Measurements from ENCODE around the gene AFM. TPM values are rescaled to one million over a fixed set of nuclear protein-coding genes. Genes with fewer than 3 reads are reported as not detected.
A peak's percentile ranks its signal among the peaks of the same experiment; 100 is the strongest.

Gene AFM
- total and polyA plus RNA-seq, 2 donors (not counting 3 experiments of a cell fraction or from before 2014, with no cell fraction given) = not detected

- no peaks in the 10 kb centered on the region for H3K36me3 ChIP-seq (ENCODE audit: control insufficient read depth in 2 of 2, extremely low read depth in 1 of 2, insufficient read depth in 2 of 2, low read length in 2 of 2)
- no TSS peak for BruUV-seq (replicated peaks)
- H3K79me2 ChIP-seq (ENCODE audit: control insufficient read depth, insufficient read depth, low read length) = no peaks in the 10 kb centered on the region
- intact Hi-C loops (cut with micrococcal nuclease) (no loop called here), dilution Hi-C loops (cut with MboI; ENCODE audit: extremely low pct_ligation_motif_present, low sequenced_read_pairs) (no loop called here)
- no peak overlapping the region for H2AFZ ChIP-seq (ENCODE audit: low read depth, low read length)
- H3K4me2 ChIP-seq (ENCODE audit: insufficient read depth, low read length) = no peak overlapping the region
- H3K9me3 ChIP-seq (replicated peaks; ENCODE audit: control insufficient read depth, insufficient read depth, low read length) = no peaks in the 10 kb centered on the region
- CTCF ChIA-PET = interaction anchor here (3.4 kb wide), 1 partner anchor 12 kb away, joined by 24 read pairs; no protein-coding TSS in a partner anchor
- TF ChIP-seq CTCF (IDR thresholded peaks at IDR 0.05; ENCODE audit: extremely low read depth in 1 of 2, insufficient read depth in 1 of 2, low read depth in 1 of 2, low read length in 2 of 2) (peak; percentile 13 to 37), EZH2 (IDR thresholded peaks at IDR 0.05; ENCODE audit: borderline replicate concordance, low read depth, low read length, severe bottlenecking) (no peak)
- DNase-seq (ENCODE audit: low read depth, low spot score) = peak; percentile 25
- peak; percentile 55 for FAIRE-seq
- H3K4me3 ChIP-seq (replicated peaks in 1 of 3; ENCODE audit: insufficient read depth in 1 of 3, low read depth in 1 of 3, low read length in 3 of 3) = no peak overlapping the region
- POLR2A ChIA-PET = no interaction called here
- peaks cover 0 to 16% of the 10 kb centered on the region in 2 experiments for H3K27me3 ChIP-seq (ENCODE audit: control insufficient read depth in 2 of 2, insufficient read depth in 2 of 2, low read length in 2 of 2)
- H4K20me1 ChIP-seq (replicated peaks; ENCODE audit: control insufficient read depth, extremely low read depth, insufficient read depth, low read length) = no peaks in the 10 kb centered on the region
- H3K27ac ChIP-seq (ENCODE audit: insufficient read depth, low read depth, low read length) = no peak overlapping the region
- no peaks in the 10 kb centered on the region for H3K4me1 ChIP-seq (ENCODE audit: control insufficient read depth, extremely low read depth, insufficient read depth, low read length)
- H3K9ac ChIP-seq (replicated peaks; ENCODE audit: extremely low read depth, insufficient read depth, low read length) = no peak overlapping the region
- H3K9me1 ChIP-seq (replicated peaks; ENCODE audit: control insufficient read depth, extremely low read depth, insufficient read depth, low read length) = no peaks in the 10 kb centered on the region
These were observed 47.2 kb upstream of the AFM start for GRCh38 chr4:73434311-73434710.

- H3K27me3 ChIP-seq (ENCODE audit: control insufficient read depth in 2 of 2, insufficient read depth in 2 of 2, low read length in 2 of 2) = peaks cover 1 to 15% of the 10 kb centered on the region in 2 experiments
- no peak within 1 kb of the TSS for H3K4me3 ChIP-seq (replicated peaks in 1 of 3; ENCODE audit: insufficient read depth in 1 of 3, low read depth in 1 of 3, low read length in 3 of 3)
- CTCF ChIA-PET = interaction anchor here (0.6 kb wide), 1 partner anchor 10 kb away, joined by 5 read pairs; no protein-coding TSS in a partner anchor
- TF ChIP-seq CTCF (IDR thresholded peaks at IDR 0.05; ENCODE audit: extremely low read depth in 1 of 2, insufficient read depth in 1 of 2, low read depth in 1 of 2, low read length in 2 of 2) (no peak), JUN (IDR thresholded peaks at IDR 0.05; ENCODE audit: borderline replicate concordance, insufficient read depth, insufficient read length, low read depth) (no peak), GATA2 (IDR thresholded peaks at IDR 0.05; ENCODE audit: insufficient read depth, insufficient read length, low read depth, low read length) (no peak), EZH2 (IDR thresholded peaks at IDR 0.05; ENCODE audit: borderline replicate concordance, low read depth, low read length, severe bottlenecking) (no peak), MYC (IDR thresholded peaks at IDR 0.05; ENCODE audit: low read depth, low read length) (no peak), POLR2AphosphoS5 (IDR thresholded peaks at IDR 0.05; ENCODE audit: insufficient read depth, low read depth, low read length) (no peak), MAX (IDR thresholded peaks at IDR 0.05; ENCODE audit: insufficient read depth, insufficient read length) (no peak), POLR2A (IDR thresholded peaks at IDR 0.05; ENCODE audit: low read depth, low read length) (no peak), FOS (IDR thresholded peaks at IDR 0.05; ENCODE audit: borderline replicate concordance, insufficient read depth, low read length) (no peak)
- dilution Hi-C loops (cut with MboI; ENCODE audit: extremely low pct_ligation_motif_present, low sequenced_read_pairs) = no loop called here
- H3K36me3 ChIP-seq (ENCODE audit: control insufficient read depth in 2 of 2, extremely low read depth in 1 of 2, insufficient read depth in 2 of 2, low read length in 2 of 2) = no peaks in the 10 kb centered on the region
- no peak within 1 kb of the TSS for H2AFZ ChIP-seq (ENCODE audit: low read depth, low read length)
- POLR2A ChIA-PET = no interaction called here
- no peaks in the 10 kb centered on the region for H3K79me2 ChIP-seq (ENCODE audit: control insufficient read depth, insufficient read depth, low read length)
- H3K4me1 ChIP-seq (ENCODE audit: control insufficient read depth, extremely low read depth, insufficient read depth, low read length) = no peaks in the 10 kb centered on the region
- no peaks in the 10 kb centered on the region for H3K9me1 ChIP-seq (replicated peaks; ENCODE audit: control insufficient read depth, extremely low read depth, insufficient read depth, low read length)
- no peak for DNase-seq (ENCODE audit: low read depth, low spot score)
- no peak within 1 kb of the TSS for H3K27ac ChIP-seq (ENCODE audit: insufficient read depth, low read depth, low read length)
- no peak within 1 kb of the TSS for H3K9ac ChIP-seq (replicated peaks; ENCODE audit: extremely low read depth, insufficient read depth, low read length)
- H4K20me1 ChIP-seq (replicated peaks; ENCODE audit: control insufficient read depth, extremely low read depth, insufficient read depth, low read length) = no peaks in the 10 kb centered on the region
- no peaks in the 10 kb centered on the region for H3K9me3 ChIP-seq (replicated peaks; ENCODE audit: control insufficient read depth, insufficient read depth, low read length)
- BruUV-seq (replicated peaks) = no TSS peak
- FAIRE-seq = no peak
- intact Hi-C loops (cut with micrococcal nuclease) = no loop called here
- H3K4me2 ChIP-seq (ENCODE audit: insufficient read depth, low read length) = no peak within 1 kb of the TSS
These were observed 45.6 kb upstream of the AFM start, which contains the start of gene AFP for GRCh38 chr4:73435984-73436383. Gene AFP (plus strand): TSS chr4:73436221. CDS start chr4:73436263, 42 bp downstream.

Measured in endothelial cell of umbilical vein (primary cell).